ENCODE results near the gene ZBED1.

ZBED1 gene

GRCh38 chrX:2490634-2491033, 10.1 kb downstream of the ZBED1 start:
- TF ChIP-seq, protein P1, sequence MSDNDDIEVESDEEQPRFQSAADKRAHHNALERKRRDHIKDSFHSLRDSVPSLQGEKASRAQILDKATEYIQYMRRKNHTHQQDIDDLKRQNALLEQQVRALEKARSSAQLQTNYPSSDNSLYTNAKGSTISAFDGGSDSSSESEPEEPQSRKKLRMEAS (IDR thresholded peaks at IDR 0.05), result no peak
- peak; percentile 85 for TF ChIP-seq EP300 (IDR thresholded peaks at IDR 0.05; ENCODE audit: borderline replicate concordance)
- no peak for TF ChIP-seq ZBTB7A (IDR thresholded peaks at IDR 0.05; ENCODE audit: low read depth)
- TF ChIP-seq, protein P2, sequence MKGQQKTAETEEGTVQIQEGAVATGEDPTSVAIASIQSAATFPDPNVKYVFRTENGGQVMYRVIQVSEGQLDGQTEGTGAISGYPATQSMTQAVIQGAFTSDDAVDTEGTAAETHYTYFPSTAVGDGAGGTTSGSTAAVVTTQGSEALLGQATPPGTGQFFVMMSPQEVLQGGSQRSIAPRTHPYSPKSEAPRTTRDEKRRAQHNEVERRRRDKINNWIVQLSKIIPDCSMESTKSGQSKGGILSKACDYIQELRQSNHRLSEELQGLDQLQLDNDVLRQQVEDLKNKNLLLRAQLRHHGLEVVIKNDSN (IDR thresholded peaks at IDR 0.05), result no peak
- no peak; the same call in 1 of the 2 replicates for TF ChIP-seq CEBPB (IDR thresholded peaks at IDR 0.05)
- TF ChIP-seq NFIC (IDR thresholded peaks at IDR 0.05), result peak; percentile 58
- peak; percentile 92 for TF ChIP-seq TCF12 (IDR thresholded peaks at IDR 0.05; ENCODE audit: low read depth)
- no peak for TF ChIP-seq TAF1 (IDR thresholded peaks at IDR 0.05; ENCODE audit: low read depth)
- TF ChIP-seq EGR1 (IDR thresholded peaks at IDR 0.05), result no peak
- TF ChIP-seq, protein P3, sequence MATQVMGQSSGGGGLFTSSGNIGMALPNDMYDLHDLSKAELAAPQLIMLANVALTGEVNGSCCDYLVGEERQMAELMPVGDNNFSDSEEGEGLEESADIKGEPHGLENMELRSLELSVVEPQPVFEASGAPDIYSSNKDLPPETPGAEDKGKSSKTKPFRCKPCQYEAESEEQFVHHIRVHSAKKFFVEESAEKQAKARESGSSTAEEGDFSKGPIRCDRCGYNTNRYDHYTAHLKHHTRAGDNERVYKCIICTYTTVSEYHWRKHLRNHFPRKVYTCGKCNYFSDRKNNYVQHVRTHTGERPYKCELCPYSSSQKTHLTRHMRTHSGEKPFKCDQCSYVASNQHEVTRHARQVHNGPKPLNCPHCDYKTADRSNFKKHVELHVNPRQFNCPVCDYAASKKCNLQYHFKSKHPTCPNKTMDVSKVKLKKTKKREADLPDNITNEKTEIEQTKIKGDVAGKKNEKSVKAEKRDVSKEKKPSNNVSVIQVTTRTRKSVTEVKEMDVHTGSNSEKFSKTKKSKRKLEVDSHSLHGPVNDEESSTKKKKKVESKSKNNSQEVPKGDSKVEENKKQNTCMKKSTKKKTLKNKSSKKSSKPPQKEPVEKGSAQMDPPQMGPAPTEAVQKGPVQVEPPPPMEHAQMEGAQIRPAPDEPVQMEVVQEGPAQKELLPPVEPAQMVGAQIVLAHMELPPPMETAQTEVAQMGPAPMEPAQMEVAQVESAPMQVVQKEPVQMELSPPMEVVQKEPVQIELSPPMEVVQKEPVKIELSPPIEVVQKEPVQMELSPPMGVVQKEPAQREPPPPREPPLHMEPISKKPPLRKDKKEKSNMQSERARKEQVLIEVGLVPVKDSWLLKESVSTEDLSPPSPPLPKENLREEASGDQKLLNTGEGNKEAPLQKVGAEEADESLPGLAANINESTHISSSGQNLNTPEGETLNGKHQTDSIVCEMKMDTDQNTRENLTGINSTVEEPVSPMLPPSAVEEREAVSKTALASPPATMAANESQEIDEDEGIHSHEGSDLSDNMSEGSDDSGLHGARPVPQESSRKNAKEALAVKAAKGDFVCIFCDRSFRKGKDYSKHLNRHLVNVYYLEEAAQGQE (IDR thresholded peaks at IDR 0.05; ENCODE audit: low read depth), result no peak
- peak; percentile 52 for TF ChIP-seq TEAD4 (IDR thresholded peaks at IDR 0.05)
- no peak for TF ChIP-seq RAD21 (IDR thresholded peaks at IDR 0.05; ENCODE audit: low read depth)
- no peak for TF ChIP-seq YY1 (IDR thresholded peaks at IDR 0.05; ENCODE audit: low read depth)
- TF ChIP-seq CREB1 (IDR thresholded peaks at IDR 0.05; ENCODE audit: low read depth), result no peak
- peak; percentile 38; the same call in 1 of the 2 replicates for TF ChIP-seq FOXM1 (IDR thresholded peaks at IDR 0.05; ENCODE audit: borderline replicate concordance, low read depth)

GRCh38 chrX:2489446-2490445, 11.0 kb downstream of the ZBED1 start:
- TF ChIP-seq, protein P3 (IDR thresholded peaks at IDR 0.05; ENCODE audit: low read depth), result no peak
- TF ChIP-seq YY1 (IDR thresholded peaks at IDR 0.05; ENCODE audit: low read depth) (no peak), TEAD4 (IDR thresholded peaks at IDR 0.05) (no peak), NFIC (IDR thresholded peaks at IDR 0.05) (no peak), CEBPB (IDR thresholded peaks at IDR 0.05) (no peak), EP300 (IDR thresholded peaks at IDR 0.05; ENCODE audit: borderline replicate concordance) (no peak), RAD21 (IDR thresholded peaks at IDR 0.05; ENCODE audit: low read depth) (no peak), ZBTB7A (IDR thresholded peaks at IDR 0.05; ENCODE audit: low read depth) (no peak), CREB1 (IDR thresholded peaks at IDR 0.05; ENCODE audit: low read depth) (no peak)
- TF ChIP-seq, protein P1 (IDR thresholded peaks at IDR 0.05), result no peak
- TF ChIP-seq, protein P2 (IDR thresholded peaks at IDR 0.05), result no peak

- TF ChIP-seq, protein P1 (IDR thresholded peaks at IDR 0.05), result no peak
- no peak for TF ChIP-seq TCF12 (IDR thresholded peaks at IDR 0.05; ENCODE audit: low read depth)
- no peak for TF ChIP-seq CEBPB (IDR thresholded peaks at IDR 0.05)
- TF ChIP-seq RAD21 (IDR thresholded peaks at IDR 0.05; ENCODE audit: low read depth), result no peak
- no peak for TF ChIP-seq CREB1 (IDR thresholded peaks at IDR 0.05; ENCODE audit: low read depth)
- no peak for TF ChIP-seq YY1 (IDR thresholded peaks at IDR 0.05; ENCODE audit: low read depth)
- TF ChIP-seq EP300 (IDR thresholded peaks at IDR 0.05; ENCODE audit: borderline replicate concordance), result no peak
- no peak for TF ChIP-seq NFIC (IDR thresholded peaks at IDR 0.05)
- TF ChIP-seq, protein P3 (IDR thresholded peaks at IDR 0.05; ENCODE audit: low read depth), result no peak
- TF ChIP-seq ZBTB7A (IDR thresholded peaks at IDR 0.05; ENCODE audit: low read depth), result no peak
- TF ChIP-seq EGR1 (IDR thresholded peaks at IDR 0.05), result no peak
- TF ChIP-seq FOXM1 (IDR thresholded peaks at IDR 0.05; ENCODE audit: borderline replicate concordance, low read depth), result no peak
- no peak for TF ChIP-seq TEAD4 (IDR thresholded peaks at IDR 0.05)
- no peak for TF ChIP-seq TAF1 (IDR thresholded peaks at IDR 0.05; ENCODE audit: low read depth)
- TF ChIP-seq, protein P2 (IDR thresholded peaks at IDR 0.05), result no peak
These were observed 12.0 kb downstream of the ZBED1 start for GRCh38 chrX:2488621-2489285.
